Activated CD8-positive, alpha-beta T cell treated with anti-CD3 and anti-CD28 coated beads for 36 hours (primary cell): ENCODE data around the gene UBAC2. TPM values are rescaled to one million over a fixed set of nuclear protein-coding genes. Genes with fewer than 3 reads are reported as not detected.

Experiments used
- ATAC-seq: fragments of 200-7000 bp; cut with Tn5 transposase; one replicate; pipeline ENCODE4 v1.10.0; 2021; ENCODE audit warnings: mild to moderate bottlenecking, moderate library complexity
- CTCF ChIA-PET: fragments of 350-600 bp; sonication (Branson Sonifier 250); formaldehyde crosslinking; loops from one replicate; lab custom pipeline; 2021; ENCODE audit warnings: antibody characterized with exemption; lab: Charles Lee
- POLR2A ChIA-PET: fragments of 350-600 bp; sonication (Branson Sonifier 250); formaldehyde crosslinking; loops from one replicate; lab custom pipeline; 2021; ENCODE audit warnings: antibody characterized with exemption; lab: Charles Lee
- DNase-seq: peaks from one replicate; pipeline ENCODE4 v3.0.0-alpha.2; 2020
- H3K27ac Mint-ChIP-seq: one replicate; pipeline ENCODE4 v1.8.0; 2021; ENCODE audit warnings: mild to moderate bottlenecking, mixed read lengths
- H3K27me3 Mint-ChIP-seq: one replicate; pipeline ENCODE4 v1.8.0; 2021; ENCODE audit warnings: mixed read lengths
- H3K36me3 Mint-ChIP-seq: one replicate; pipeline ENCODE4 v1.8.0; 2021; ENCODE audit warnings: low read depth, mixed read lengths
- H3K4me1 Mint-ChIP-seq: one replicate; pipeline ENCODE4 v1.8.0; 2021; ENCODE audit warnings: low read depth, mixed read lengths
- H3K4me3 Mint-ChIP-seq: one replicate; pipeline ENCODE4 v1.8.0; 2021; ENCODE audit warnings: mild to moderate bottlenecking, moderate library complexity, mixed read lengths
- H3K9me3 Mint-ChIP-seq: one replicate; pipeline ENCODE4 v1.8.0; 2021; ENCODE audit warnings: mixed read lengths
- intact Hi-C: fragments of 100-400 bp; cut with micrococcal nuclease; formaldehyde crosslinking; loops from one replicate; pipeline ENCODE4 v1.10.0; 2022
- total RNA-seq, 2 experiments: library from RNA; stranded (reverse); gene quantifications; one replicate each; pipeline ENCODE4 v1.2.3, GENCODE V29; 2021
- TF ChIP-seq, protein P1 (sequence below): fragments of 200-600 bp; IDR thresholded peaks from one replicate; pipeline ENCODE4 v1.8.0; 2022; ENCODE audit warnings: antibody characterized with exemption, mild to moderate bottlenecking

Gene UBAC2
- total RNA-seq, 2 experiments from 2014 or later, result 63.7 to 68.4 TPM

DNA sequence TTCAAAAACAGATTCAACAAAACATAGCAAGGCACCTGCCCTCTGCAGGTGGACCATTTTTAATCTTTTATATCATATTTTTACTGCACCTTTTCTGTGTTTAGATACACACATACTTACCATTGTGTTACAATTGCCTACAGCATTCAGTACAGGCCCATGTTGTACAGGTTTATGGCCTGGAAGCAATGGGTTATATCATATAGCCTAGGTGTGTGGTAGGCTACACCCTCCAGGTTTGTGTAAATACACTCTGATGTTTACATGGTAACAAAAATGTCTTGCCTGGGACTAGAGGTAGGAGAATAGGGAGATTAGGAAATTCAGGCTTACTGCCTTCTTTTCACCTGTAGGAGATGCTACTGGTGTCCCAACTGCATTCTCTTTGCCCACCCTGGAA lies 8.2 kb upstream of the UBAC2 start:
- H3K27ac Mint-ChIP-seq, result no peak overlapping the region
- intact Hi-C loops, result no loop called here
- no peaks in the 10 kb centered on the region for H3K9me3 Mint-ChIP-seq
- ATAC-seq (no peak), DNase-seq (no peak)
- peaks cover 18% of the 10 kb centered on the region for H3K4me1 Mint-ChIP-seq
- ChIA-PET CTCF (interaction anchor here (1.4 kb wide), 1 partner anchor 74 kb away, joined by 6 read pairs; no protein-coding TSS in a partner anchor), POLR2A (no interaction called here)
- H3K27me3 Mint-ChIP-seq, result no peaks in the 10 kb centered on the region
- TF ChIP-seq, protein P1, sequence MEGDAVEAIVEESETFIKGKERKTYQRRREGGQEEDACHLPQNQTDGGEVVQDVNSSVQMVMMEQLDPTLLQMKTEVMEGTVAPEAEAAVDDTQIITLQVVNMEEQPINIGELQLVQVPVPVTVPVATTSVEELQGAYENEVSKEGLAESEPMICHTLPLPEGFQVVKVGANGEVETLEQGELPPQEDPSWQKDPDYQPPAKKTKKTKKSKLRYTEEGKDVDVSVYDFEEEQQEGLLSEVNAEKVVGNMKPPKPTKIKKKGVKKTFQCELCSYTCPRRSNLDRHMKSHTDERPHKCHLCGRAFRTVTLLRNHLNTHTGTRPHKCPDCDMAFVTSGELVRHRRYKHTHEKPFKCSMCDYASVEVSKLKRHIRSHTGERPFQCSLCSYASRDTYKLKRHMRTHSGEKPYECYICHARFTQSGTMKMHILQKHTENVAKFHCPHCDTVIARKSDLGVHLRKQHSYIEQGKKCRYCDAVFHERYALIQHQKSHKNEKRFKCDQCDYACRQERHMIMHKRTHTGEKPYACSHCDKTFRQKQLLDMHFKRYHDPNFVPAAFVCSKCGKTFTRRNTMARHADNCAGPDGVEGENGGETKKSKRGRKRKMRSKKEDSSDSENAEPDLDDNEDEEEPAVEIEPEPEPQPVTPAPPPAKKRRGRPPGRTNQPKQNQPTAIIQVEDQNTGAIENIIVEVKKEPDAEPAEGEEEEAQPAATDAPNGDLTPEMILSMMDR, result no peak
- H3K4me3 Mint-ChIP-seq, result no peak overlapping the region
- H3K36me3 Mint-ChIP-seq, result no peaks in the 10 kb centered on the region

DNA sequence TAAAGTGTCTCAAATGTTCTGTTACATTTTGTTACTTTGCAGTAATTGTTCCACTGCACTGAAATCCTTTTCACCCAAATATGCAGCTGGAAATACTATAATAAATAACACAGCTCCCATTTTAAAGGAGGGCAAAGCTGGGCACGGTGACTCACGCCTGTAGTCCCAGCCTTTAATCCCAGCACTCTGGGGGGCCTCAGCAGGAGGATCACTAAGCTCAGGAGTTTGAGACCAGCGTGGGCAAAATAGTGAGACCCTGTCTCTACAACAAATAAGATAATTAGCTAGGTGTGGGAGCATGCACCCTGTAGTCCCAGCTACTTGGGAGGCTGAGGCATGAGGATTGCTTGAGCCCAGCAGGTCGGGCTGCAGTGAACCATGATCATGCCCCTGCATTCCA lies 7.5 kb upstream of the UBAC2 start:
- H3K27me3 Mint-ChIP-seq, result no peaks in the 10 kb centered on the region
- intact Hi-C loops, result no loop called here
- no peaks in the 10 kb centered on the region for H3K9me3 Mint-ChIP-seq
- TF ChIP-seq, protein P1, result no peak
- ATAC-seq (no peak), DNase-seq (no peak)
- POLR2A ChIA-PET, result no interaction called here
- H3K4me3 Mint-ChIP-seq, result no peak overlapping the region
- peaks cover 20% of the 10 kb centered on the region for H3K4me1 Mint-ChIP-seq
- CTCF ChIA-PET, result interaction anchor here (1.0 to 1.5 kb wide), 5 partner anchors 11 to 244 kb away, joined by 3 to 8 read pairs (median 5); no protein-coding TSS in a partner anchor
- no peak overlapping the region for H3K27ac Mint-ChIP-seq
- H3K36me3 Mint-ChIP-seq, result no peaks in the 10 kb centered on the region

DNA sequence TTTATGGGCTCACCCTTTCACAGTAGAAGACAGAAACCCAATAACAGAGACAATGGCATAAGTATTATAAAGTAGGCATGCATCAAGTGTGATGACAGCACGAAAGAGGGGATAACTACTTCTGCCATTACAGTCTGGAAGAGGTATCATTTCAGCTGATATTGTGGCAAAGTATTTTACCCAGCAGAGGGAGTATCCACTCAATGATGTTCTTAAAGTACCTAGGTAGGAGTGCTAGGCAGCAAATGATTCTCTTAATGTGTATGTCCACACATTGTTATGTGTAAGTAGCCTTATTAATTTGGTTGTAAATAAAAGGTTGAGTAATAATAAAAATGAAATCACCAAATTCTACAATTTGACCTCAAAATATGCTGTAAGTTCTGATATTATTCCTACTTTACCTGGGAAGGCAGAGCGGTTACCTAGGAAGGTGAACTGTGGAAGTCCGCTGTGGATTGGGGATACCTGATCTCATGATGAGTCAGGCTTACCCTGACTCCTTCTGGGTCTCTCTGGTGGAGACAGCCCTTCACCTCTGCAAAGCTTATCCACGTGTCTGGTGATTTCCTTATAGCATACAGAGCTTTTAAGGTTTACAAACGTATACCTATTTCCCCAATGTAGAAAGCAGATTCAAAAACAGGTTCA lies 4.1 kb upstream of the UBAC2 start:
- DNase-seq, result no peak
- TF ChIP-seq, protein P1, result peak; percentile 39
- peaks cover 15% of the 10 kb centered on the region for H3K36me3 Mint-ChIP-seq
- no peaks in the 10 kb centered on the region for H3K27me3 Mint-ChIP-seq
- H3K4me1 Mint-ChIP-seq, result peaks cover 31% of the 10 kb centered on the region
- no peak overlapping the region for H3K27ac Mint-ChIP-seq
- intact Hi-C loops, result no loop called here
- POLR2A ChIA-PET, result interaction anchor here (1.0 to 10.0 kb wide), 2 partner anchors 20 to 73 kb away, joined by 3 to 91 read pairs; no protein-coding TSS in a partner anchor
- H3K4me3 Mint-ChIP-seq, result no peak overlapping the region
- CTCF ChIA-PET, result interaction anchor here (0.5 to 12.7 kb wide), 6 partner anchors 9 to 78 kb away, joined by 3 to 168 read pairs (median 4); no protein-coding TSS in a partner anchor
- ATAC-seq, result no peak
- H3K9me3 Mint-ChIP-seq, result no peaks in the 10 kb centered on the region

DNA sequence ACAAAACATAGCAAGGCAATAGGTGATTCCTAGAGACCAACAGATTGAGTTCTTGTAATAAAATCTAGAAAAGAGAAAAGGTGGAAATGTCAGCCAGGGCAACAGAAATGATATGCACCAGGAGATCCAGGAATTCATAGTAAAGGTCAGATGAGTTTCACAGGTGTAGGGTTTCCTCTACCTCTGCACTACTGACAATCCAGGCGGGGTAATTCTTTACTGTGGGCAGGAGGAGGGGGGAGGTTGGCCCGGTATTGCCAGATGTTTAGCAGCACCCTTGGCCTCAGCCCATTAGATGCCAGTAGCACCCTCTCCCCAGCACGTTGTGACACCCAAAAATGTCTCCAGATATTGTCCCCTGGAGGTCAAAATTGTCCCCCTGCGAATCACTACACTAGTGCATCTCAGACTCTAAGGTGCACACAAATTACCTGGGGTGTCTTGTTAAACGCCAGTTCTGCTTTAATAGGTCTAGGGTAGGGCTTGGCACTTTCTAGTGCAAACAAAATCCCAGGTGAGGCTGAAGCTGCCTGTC lies 3.5 kb upstream of the UBAC2 start:
- DNase-seq (no peak), ATAC-seq (no peak)
- no peak overlapping the region for H3K4me3 Mint-ChIP-seq
- peaks cover 19% of the 10 kb centered on the region for H3K36me3 Mint-ChIP-seq
- intact Hi-C loops, result no loop called here
- TF ChIP-seq, protein P1, result no peak
- peak overlapping the region; percentile 33 for H3K27ac Mint-ChIP-seq
- H3K9me3 Mint-ChIP-seq, result no peaks in the 10 kb centered on the region
- peaks cover 30% of the 10 kb centered on the region for H3K4me1 Mint-ChIP-seq
- CTCF ChIA-PET, result interaction anchor here (1.2 to 12.7 kb wide), 5 partner anchors 8 to 74 kb away, joined by 3 to 168 read pairs (median 4); no protein-coding TSS in a partner anchor
- POLR2A ChIA-PET, result interaction anchor here (1.0 to 10.0 kb wide), 3 partner anchors 13 to 72 kb away, joined by 3 to 91 read pairs (median 3); no protein-coding TSS in a partner anchor
- no peaks in the 10 kb centered on the region for H3K27me3 Mint-ChIP-seq
